ENCODE measurements around the gene FAM185A. TPM values are rescaled to one million over a fixed set of nuclear protein-coding genes. Genes with fewer than 3 reads are reported as not detected.

The FAM185A gene
- total and polyA plus RNA-seq, 2 of the 8 experiments (the other 6 are each of a cell fraction or from before 2014, with no cell fraction given): 5.2 to 6.6 TPM

- WGBS, 2 experiments (ENCODE audit: extremely low coverage in 1 of 2, insufficient coverage in 1 of 2, insufficient read length in 1 of 2, insufficient replicate concordance in 2 of 2, low coverage in 1 of 2, low lambda C conversion rate in 2 of 2, missing lambda C conversion rate in 1 of 2): 98% methylated on average over 2 of the region's 2 CpGs; no CpG with 5 or more reads in 1 of the 2 experiments
- H3K27me3 ChIP-seq (replicated peaks in 1 of 4; ENCODE audit: control insufficient read depth in 3 of 4, extremely low read depth in 1 of 4, insufficient read depth in 3 of 4, low read length in 3 of 4): peaks cover 0 to 1% (median 0%) of the 10 kb centered on the region in 4 experiments; a peak in 1 of 7 replicates
- no peak overlapping the region for H2AK5ac ChIP-seq (ENCODE audit: low read depth, low read length)
Measured at GRCh38 chr7:102830197-102830596, 81.4 kb downstream of the FAM185A start.

More at GRCh38 chr7:102830197-102830596, 81.4 kb downstream of the FAM185A start:
- Histone ChIP-seq H4K20me1 (replicated peaks in 1 of 2; ENCODE audit: control insufficient read depth in 1 of 2, insufficient read depth in 2 of 2, low read length in 2 of 2) (no peaks in the 10 kb centered on the region), H3K23me2 (ENCODE audit: low read depth, low read length) (no peaks in the 10 kb centered on the region), H2BK15ac (ENCODE audit: low read length) (no peak overlapping the region), H3K36me3 (ENCODE audit: control insufficient read depth in 2 of 4, insufficient read depth in 4 of 4, low read length in 3 of 4) (peaks cover 0 to 3% (median 0%) of the 10 kb centered on the region in 4 experiments; a peak in 1 of 8 replicates), H4K5ac (ENCODE audit: insufficient read length, low read depth, low read length) (no peak overlapping the region), H3K18ac (ENCODE audit: extremely low read depth, low read length) (no peak overlapping the region), H3K79me1 (ENCODE audit: low read depth, low read length) (no peaks in the 10 kb centered on the region; the same call in 1 of the 2 replicates), H3K23ac (ENCODE audit: insufficient read length) (no peak overlapping the region), H4K91ac (replicated peaks; ENCODE audit: insufficient read length, low read length) (no peak overlapping the region), H3K4me3 (ENCODE audit: extremely low read depth in 1 of 4, insufficient read depth in 2 of 4, low read depth in 3 of 4, low read length in 4 of 4) (no peak overlapping the region), H3K4ac (replicated peaks; ENCODE audit: insufficient read length, low read depth, low read length) (no peak overlapping the region), H3K4me1 (replicated peaks in 1 of 4; ENCODE audit: control insufficient read depth in 3 of 4, insufficient read depth in 4 of 4, low read length in 3 of 4) (peaks cover 0 to 5% (median 2%) of the 10 kb centered on the region in 4 experiments; a peak in 2 of 7 replicates), H2BK20ac (ENCODE audit: low read length) (no peak overlapping the region), H3K56ac (replicated peaks; ENCODE audit: insufficient read length, low read depth, low read length) (no peak overlapping the region), H4K8ac (ENCODE audit: extremely low read depth, insufficient read depth, low read length) (no peak overlapping the region), H3K9me3 (ENCODE audit: insufficient read depth in 2 of 2, low read depth in 1 of 2, low read length in 1 of 2) (no peaks in the 10 kb centered on the region), H3K14ac (ENCODE audit: insufficient read length) (no peak overlapping the region), H3K27ac (ENCODE audit: low read depth, low read length) (no peak overlapping the region), H3K9ac (replicated peaks in 1 of 4; ENCODE audit: extremely low read depth in 1 of 4, low read depth in 3 of 4, low read length in 3 of 4) (no peak overlapping the region), H2BK5ac (ENCODE audit: low read depth, low read length) (no peak overlapping the region), H2BK120ac (replicated peaks; ENCODE audit: low read depth, low read length) (no peak overlapping the region), H3K4me2 (ENCODE audit: insufficient read depth in 1 of 2, low read depth in 2 of 2, low read length in 2 of 2) (no peak overlapping the region), H3K79me2 (ENCODE audit: control insufficient read depth in 1 of 2, insufficient read depth in 2 of 2, low read length in 2 of 2) (no peaks in the 10 kb centered on the region), H2AFZ (ENCODE audit: low read length) (no peak overlapping the region), H2BK12ac (ENCODE audit: low read depth, low read length) (no peak overlapping the region)
- FAIRE-seq: no peak
- DNase-seq (ENCODE audit: low read depth in 1 of 2, low spot score in 2 of 2): no peak
- ChIA-PET POLR2A (ENCODE audit: partially characterized antibody) (no interaction called here), CTCF (ENCODE audit: partially characterized antibody) (interaction anchor here (0.8 to 1.3 kb wide), 2 partner anchors 15 to 116 kb away, joined by 3 read pairs; no protein-coding TSS in a partner anchor)
- TF ChIP-seq GABPA (IDR thresholded peaks at IDR 0.05; ENCODE audit: borderline replicate concordance, insufficient read depth, low read length): no peak
- TF ChIP-seq EP300 (IDR thresholded peaks at IDR 0.05; ENCODE audit: borderline replicate concordance in 1 of 2, low read depth in 2 of 2, low read length in 2 of 2): no peak
- TF ChIP-seq KDM5A (IDR thresholded peaks at IDR 0.05; ENCODE audit: low read length): no peak
- no peak for TF ChIP-seq RNF2 (IDR thresholded peaks at IDR 0.05; ENCODE audit: borderline replicate concordance, low read depth, low read length, missing control alignments, poor library complexity, severe bottlenecking)
- TF ChIP-seq CEBPB (IDR thresholded peaks at IDR 0.05; ENCODE audit: low read depth, low read length): no peak
- no peak for TF ChIP-seq SUZ12 (IDR thresholded peaks at IDR 0.05; ENCODE audit: low read length)
- no peak for TF ChIP-seq RBBP5 (IDR thresholded peaks at IDR 0.05; ENCODE audit: borderline replicate concordance, low read depth, low read length)

Data from H1 (cell line).